ENCODE results near the gene PEX6. TPM values are rescaled to one million over a fixed set of nuclear protein-coding genes. Genes with fewer than 3 reads are reported as not detected.

PEX6 gene
- total RNA-seq, 1 donor from 2014 or later, result 32.4 TPM

DNA sequence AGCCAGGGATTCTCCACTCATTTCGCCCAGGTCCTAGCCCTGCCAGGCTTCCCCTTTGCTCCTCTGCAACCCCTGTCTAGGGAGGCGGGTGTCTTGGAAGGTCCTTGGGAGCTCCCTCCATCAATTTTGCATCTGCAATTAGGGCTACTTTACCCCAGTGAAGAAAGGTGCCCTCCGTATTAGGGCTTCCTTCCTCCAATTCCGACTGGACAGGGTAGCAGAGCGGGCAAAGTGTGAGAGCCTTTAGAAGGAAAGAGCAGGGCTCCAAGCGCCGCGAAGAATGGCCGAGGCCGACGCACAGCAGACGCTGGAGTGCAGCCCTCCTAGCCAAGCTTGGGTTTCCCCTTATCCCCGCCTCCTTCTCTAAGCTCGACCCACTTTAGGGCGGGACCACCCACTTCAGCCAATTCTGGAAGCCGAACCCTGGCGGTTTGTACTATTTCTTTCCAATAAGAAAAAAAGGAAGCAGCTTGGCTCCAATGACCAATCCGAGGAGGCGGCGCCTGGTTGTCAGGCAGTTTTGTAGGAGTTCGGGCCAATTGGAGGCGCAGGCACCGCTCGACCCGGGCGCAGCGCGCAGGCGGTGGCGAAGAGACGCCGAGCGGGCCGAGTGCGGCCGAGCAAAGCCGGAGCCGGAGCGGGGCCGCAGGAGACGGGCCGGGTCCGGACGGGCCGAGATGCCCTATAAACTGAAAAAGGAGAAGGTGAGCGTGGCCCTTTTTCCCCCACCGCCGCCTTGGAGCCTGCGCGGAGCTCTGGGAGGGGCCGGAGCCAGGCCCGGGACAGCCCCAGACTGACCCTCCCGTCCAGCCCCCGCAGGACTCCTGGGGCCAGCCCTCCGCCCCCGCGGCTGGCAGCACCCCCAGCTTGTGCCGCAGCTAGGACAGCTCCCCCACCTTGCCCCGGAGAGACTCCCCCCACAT lies 5.3 kb upstream of the PEX6 start, which contains the start of gene PPP2R5D:
Gene PPP2R5D, plus strand, starts transcription at position 570 of the 923 bp plus-strand sequence. Its CDS starts 108 bp downstream, at position 678.
- Histone ChIP-seq H3K4me3 (ENCODE audit: low read length in 3 of 3) (peak within 1 kb of the TSS; percentile 81 to 88 (median 87)), H3K36me3 (ENCODE audit: control insufficient read depth in 3 of 3, insufficient read depth in 3 of 3, low read length in 3 of 3) (peaks cover 0 to 12% (median 6%) of the 10 kb centered on the region in 3 donors), H3K27me3 (ENCODE audit: control insufficient read depth in 3 of 3, insufficient read depth in 3 of 3, low read length in 3 of 3) (no peaks in the 10 kb centered on the region), H3K4me1 (ENCODE audit: control insufficient read depth in 3 of 3, insufficient read depth in 3 of 3, low read length in 3 of 3) (peaks cover 42 to 49% (median 47%) of the 10 kb centered on the region in 3 donors), H3K9me3 (ENCODE audit: control insufficient read depth in 3 of 3, low read length in 3 of 3) (no peaks in the 10 kb centered on the region), H3K27ac (ENCODE audit: low read depth, low read length) (peak within 1 kb of the TSS; percentile 73), H3K9ac (ENCODE audit: low read depth in 1 of 3, low read length in 3 of 3) (peak within 1 kb of the TSS; percentile 83 to 93 (median 93))

DNA sequence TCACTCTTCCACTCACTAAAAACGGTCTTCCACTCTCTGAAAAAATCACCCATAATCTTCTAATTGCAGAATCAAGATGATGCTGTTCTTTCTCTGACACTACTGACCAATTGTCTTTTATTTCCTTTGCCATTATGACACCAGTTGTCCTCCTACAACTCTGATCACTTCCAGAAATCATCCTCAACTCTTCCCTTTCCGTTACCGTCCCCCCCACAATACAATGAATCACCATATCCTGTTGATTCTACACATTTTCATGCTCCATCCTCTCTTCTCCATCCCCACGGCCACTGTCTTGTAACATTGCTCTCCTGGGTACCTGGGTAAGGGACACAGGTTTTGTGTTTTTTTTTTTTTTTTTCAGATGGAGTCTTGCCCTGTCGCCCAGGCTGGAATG lies 2.9 kb upstream of the PEX6 start:
- H3K9me3 ChIP-seq (ENCODE audit: control insufficient read depth in 3 of 3, low read length in 3 of 3), result no peaks in the 10 kb centered on the region
- no peak overlapping the region for H3K4me3 ChIP-seq (ENCODE audit: low read length in 3 of 3)
- peaks cover 0 to 2% (median 0%) of the 10 kb centered on the region in 3 donors for H3K36me3 ChIP-seq (ENCODE audit: control insufficient read depth in 3 of 3, insufficient read depth in 3 of 3, low read length in 3 of 3)
- no peaks in the 10 kb centered on the region for H3K27me3 ChIP-seq (ENCODE audit: control insufficient read depth in 3 of 3, insufficient read depth in 3 of 3, low read length in 3 of 3)
- no peak overlapping the region for H3K9ac ChIP-seq (ENCODE audit: low read depth in 1 of 3, low read length in 3 of 3)
- no peak overlapping the region for H3K27ac ChIP-seq (ENCODE audit: low read depth, low read length)
- peaks cover 31 to 48% (median 40%) of the 10 kb centered on the region in 3 donors for H3K4me1 ChIP-seq (ENCODE audit: control insufficient read depth in 3 of 3, insufficient read depth in 3 of 3, low read length in 3 of 3)

DNA sequence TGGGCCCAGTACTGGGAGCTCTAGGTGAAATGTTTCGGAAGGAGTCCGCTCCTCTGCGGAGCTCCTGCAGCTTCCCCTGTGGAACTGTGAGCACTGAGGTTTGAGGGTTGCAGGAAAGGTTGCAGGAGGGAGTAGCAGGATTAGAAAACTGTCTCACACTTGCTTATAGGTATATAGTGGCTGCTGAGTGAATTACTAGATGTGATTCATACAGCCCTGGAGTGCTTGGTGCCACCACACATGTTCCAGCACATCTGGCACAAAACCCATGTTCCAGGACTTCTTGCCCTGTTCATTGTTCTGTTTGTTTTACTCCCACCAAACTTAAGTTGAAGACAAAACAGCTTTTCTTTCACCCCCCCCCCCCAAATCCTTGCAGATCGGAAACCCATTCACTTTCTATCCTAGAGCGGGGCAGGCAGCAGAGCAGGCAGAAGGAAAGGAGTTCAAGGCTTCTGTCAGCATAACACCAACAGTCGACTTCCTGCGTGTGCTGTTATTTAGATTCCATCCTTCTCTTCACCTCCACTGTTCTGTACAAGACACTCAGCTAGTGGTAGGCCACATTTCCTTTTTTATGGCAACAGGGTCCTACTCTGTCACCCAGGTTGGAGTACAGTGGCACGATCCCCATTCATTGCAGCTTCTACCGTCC lies 669 bp upstream of the PEX6 start:
- Histone ChIP-seq H3K36me3 (ENCODE audit: control insufficient read depth in 3 of 3, insufficient read depth in 3 of 3, low read length in 3 of 3) (peaks cover 0 to 2% (median 2%) of the 10 kb centered on the region in 3 donors), H3K9me3 (ENCODE audit: control insufficient read depth in 3 of 3, low read length in 3 of 3) (no peaks in the 10 kb centered on the region), H3K4me3 (ENCODE audit: low read length in 3 of 3) (peak overlapping the region; percentile 90 to 97 (median 97)), H3K4me1 (ENCODE audit: control insufficient read depth in 3 of 3, insufficient read depth in 3 of 3, low read length in 3 of 3) (peaks cover 16 to 30% (median 25%) of the 10 kb centered on the region in 3 donors), H3K27me3 (ENCODE audit: control insufficient read depth in 3 of 3, insufficient read depth in 3 of 3, low read length in 3 of 3) (no peaks in the 10 kb centered on the region), H3K27ac (ENCODE audit: low read depth, low read length) (peak overlapping the region; percentile 81), H3K9ac (ENCODE audit: low read depth in 1 of 3, low read length in 3 of 3) (peak overlapping the region; percentile 89 to 97 (median 91))

DNA sequence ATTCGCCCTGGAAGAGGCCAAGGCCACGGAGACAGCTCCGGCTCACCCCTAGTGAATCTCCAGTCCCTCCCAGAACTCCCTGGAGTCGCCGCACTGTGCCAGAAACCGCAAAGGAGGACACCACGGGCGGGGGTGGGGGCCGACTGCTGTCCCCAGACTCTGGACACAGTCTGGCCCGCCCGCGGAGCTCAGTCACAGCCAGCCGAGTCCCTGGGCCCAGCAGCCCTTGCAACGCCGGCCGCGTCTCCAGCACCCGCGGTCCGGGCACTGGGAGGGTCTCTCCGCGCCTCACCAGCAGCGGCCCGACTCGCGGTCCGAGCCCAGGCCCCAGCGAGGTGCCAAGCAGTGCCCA lies 518 bp downstream of the PEX6 start:
- Histone ChIP-seq H3K27ac (ENCODE audit: low read depth, low read length) (peak overlapping the region; percentile 81), H3K9me3 (ENCODE audit: control insufficient read depth in 3 of 3, low read length in 3 of 3) (no peaks in the 10 kb centered on the region), H3K4me3 (ENCODE audit: low read length in 3 of 3) (peak overlapping the region; percentile 90 to 97 (median 97)), H3K27me3 (ENCODE audit: control insufficient read depth in 3 of 3, insufficient read depth in 3 of 3, low read length in 3 of 3) (no peaks in the 10 kb centered on the region), H3K36me3 (ENCODE audit: control insufficient read depth in 3 of 3, insufficient read depth in 3 of 3, low read length in 3 of 3) (peaks cover 2 to 8% (median 5%) of the 10 kb centered on the region in 3 donors), H3K4me1 (ENCODE audit: control insufficient read depth in 3 of 3, insufficient read depth in 3 of 3, low read length in 3 of 3) (peaks cover 11 to 23% (median 19%) of the 10 kb centered on the region in 3 donors), H3K9ac (ENCODE audit: low read depth in 1 of 3, low read length in 3 of 3) (peak overlapping the region; percentile 89 to 97 (median 91))

DNA sequence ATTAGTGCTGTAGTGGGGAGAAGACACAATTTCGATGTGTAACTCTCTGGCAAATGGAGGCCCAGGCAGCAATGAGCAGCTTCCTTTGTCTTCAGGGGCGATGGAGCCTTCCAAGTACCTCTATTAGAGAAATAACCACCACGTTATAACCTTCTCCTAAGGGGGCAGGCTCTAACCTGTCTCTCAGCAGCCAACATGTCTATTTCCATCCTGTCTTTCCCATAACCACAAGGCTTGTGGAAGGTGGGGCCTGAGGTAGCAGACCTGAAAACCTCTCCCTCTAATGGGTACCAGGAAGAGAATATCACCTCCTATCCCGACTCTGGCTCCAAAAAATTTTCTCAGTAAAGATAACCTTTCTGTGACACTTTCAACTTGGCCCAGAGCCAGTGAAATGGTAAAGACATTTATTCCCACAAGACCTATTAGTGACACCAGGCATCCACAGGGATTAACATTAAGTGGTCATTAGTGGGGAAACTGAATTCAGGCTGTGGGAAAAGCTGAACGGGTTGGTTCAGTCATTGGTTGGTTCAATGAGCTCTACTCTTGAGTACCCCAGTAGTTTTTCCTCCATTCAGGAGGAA lies 4.0 kb downstream of the PEX6 start:
- peaks cover 14 to 26% (median 19%) of the 10 kb centered on the region in 3 donors for H3K4me1 ChIP-seq (ENCODE audit: control insufficient read depth in 3 of 3, insufficient read depth in 3 of 3, low read length in 3 of 3)
- H3K4me3 ChIP-seq (ENCODE audit: low read length in 3 of 3), result no peak overlapping the region
- no peak overlapping the region for H3K9ac ChIP-seq (ENCODE audit: low read depth in 1 of 3, low read length in 3 of 3)
- no peaks in the 10 kb centered on the region for H3K9me3 ChIP-seq (ENCODE audit: control insufficient read depth in 3 of 3, low read length in 3 of 3)
- no peaks in the 10 kb centered on the region for H3K27me3 ChIP-seq (ENCODE audit: control insufficient read depth in 3 of 3, insufficient read depth in 3 of 3, low read length in 3 of 3)
- no peak overlapping the region for H3K27ac ChIP-seq (ENCODE audit: low read depth, low read length)
- H3K36me3 ChIP-seq (ENCODE audit: control insufficient read depth in 3 of 3, insufficient read depth in 3 of 3, low read length in 3 of 3), result peaks cover 2 to 12% (median 10%) of the 10 kb centered on the region in 3 donors

DNA sequence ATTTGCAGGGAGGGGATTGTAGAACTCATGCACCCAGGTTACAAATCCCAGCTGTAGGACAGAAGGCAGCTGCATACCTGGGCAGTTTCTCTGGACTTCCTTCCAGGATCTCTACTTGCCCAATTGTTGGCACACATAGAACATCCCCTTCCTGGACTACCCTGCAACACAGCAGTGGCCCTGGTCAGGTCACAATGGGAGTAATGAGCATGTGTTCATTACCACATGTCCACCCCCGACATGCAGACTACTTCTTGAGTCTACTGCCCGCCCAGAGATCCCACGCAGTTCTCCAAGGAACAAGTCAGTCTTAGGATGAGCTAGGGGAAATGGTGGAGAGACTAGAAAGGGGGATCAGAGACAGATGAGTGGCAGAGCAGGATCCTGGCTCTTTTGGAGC lies 5.1 kb downstream of the PEX6 start:
- Histone ChIP-seq H3K27ac (ENCODE audit: low read depth, low read length) (no peak overlapping the region), H3K9ac (ENCODE audit: low read depth in 1 of 3, low read length in 3 of 3) (no peak overlapping the region), H3K27me3 (ENCODE audit: control insufficient read depth in 3 of 3, insufficient read depth in 3 of 3, low read length in 3 of 3) (no peaks in the 10 kb centered on the region), H3K4me3 (ENCODE audit: low read length in 3 of 3) (no peak overlapping the region), H3K36me3 (ENCODE audit: control insufficient read depth in 3 of 3, insufficient read depth in 3 of 3, low read length in 3 of 3) (peaks cover 7 to 19% (median 17%) of the 10 kb centered on the region in 3 donors), H3K4me1 (ENCODE audit: control insufficient read depth in 3 of 3, insufficient read depth in 3 of 3, low read length in 3 of 3) (peaks cover 8 to 19% (median 10%) of the 10 kb centered on the region in 3 donors), H3K9me3 (ENCODE audit: control insufficient read depth in 3 of 3, low read length in 3 of 3) (no peaks in the 10 kb centered on the region)

DNA sequence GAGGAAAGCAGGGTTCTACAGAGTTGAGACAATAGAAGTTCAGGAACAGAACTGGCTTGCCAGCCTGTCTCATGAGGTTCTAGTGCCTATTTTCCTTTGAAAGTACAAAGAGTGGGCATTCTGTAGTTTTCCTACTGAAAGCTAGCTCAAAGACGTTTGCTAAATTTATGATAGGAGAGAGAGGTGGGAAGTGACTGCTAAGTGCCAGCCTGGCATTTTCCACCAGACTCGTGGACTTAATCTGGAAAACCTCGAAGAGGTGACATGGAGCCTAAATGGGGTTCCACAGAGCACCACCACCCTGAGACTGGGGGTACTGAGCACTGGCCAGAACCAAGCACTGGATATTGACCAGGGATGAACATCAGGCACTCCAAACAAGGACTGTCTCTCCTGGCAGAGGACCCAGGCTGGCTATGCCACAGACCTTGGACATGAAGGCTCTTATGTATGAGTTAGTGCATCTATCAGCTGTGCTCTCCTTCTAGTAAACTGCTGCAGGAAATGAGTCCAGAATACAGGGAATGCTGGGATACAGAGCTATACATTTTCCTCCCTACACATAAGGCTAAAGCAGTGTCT lies 7.1 kb downstream of the PEX6 start:
- Histone ChIP-seq H3K4me3 (ENCODE audit: low read length in 3 of 3) (no peak overlapping the region), H3K9ac (ENCODE audit: low read depth in 1 of 3, low read length in 3 of 3) (no peak overlapping the region), H3K27ac (ENCODE audit: low read depth, low read length) (no peak overlapping the region), H3K9me3 (ENCODE audit: control insufficient read depth in 3 of 3, low read length in 3 of 3) (no peaks in the 10 kb centered on the region), H3K27me3 (ENCODE audit: control insufficient read depth in 3 of 3, insufficient read depth in 3 of 3, low read length in 3 of 3) (no peaks in the 10 kb centered on the region), H3K4me1 (ENCODE audit: control insufficient read depth in 3 of 3, insufficient read depth in 3 of 3, low read length in 3 of 3) (peaks cover 1 to 11% (median 4%) of the 10 kb centered on the region in 3 donors), H3K36me3 (ENCODE audit: control insufficient read depth in 3 of 3, insufficient read depth in 3 of 3, low read length in 3 of 3) (peaks cover 13 to 31% (median 28%) of the 10 kb centered on the region in 3 donors)

DNA sequence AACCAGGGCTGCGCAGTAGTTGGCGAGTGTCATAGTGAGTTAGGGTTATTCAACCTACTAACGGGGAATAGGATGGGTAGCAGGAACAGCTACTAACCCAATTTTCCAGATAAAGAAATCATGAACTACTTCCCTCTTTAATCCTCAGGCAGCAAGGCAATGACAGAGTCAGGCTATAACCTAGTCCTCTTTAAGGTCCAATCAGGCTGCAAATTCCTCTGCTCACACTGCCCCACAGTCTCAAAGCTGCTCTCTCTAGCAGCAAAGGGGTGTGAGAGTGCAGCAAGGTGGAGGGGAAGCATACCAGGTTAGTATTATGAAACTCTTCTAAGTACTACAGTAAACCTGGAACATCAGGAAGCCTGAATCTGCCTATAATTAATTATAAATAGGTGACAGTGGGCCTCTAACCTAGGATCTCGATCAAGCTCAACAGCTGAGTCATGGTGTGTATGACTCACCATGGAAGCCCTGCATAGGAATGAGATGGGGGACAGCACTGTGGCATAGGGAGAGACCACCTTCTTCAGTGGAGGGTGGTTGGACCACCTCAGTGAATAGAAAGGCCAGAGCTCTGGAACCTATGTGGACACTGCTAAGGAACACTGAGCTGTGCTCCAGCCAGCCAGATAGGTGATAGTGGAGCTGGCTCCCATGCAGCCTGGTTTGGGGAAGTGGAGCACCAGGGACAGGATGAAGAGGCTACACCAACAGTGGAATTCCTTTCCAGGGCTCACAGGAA lies 7.9 kb downstream of the PEX6 start:
- peaks cover 17 to 38% (median 34%) of the 10 kb centered on the region in 3 donors for H3K36me3 ChIP-seq (ENCODE audit: control insufficient read depth in 3 of 3, insufficient read depth in 3 of 3, low read length in 3 of 3)

DNA sequence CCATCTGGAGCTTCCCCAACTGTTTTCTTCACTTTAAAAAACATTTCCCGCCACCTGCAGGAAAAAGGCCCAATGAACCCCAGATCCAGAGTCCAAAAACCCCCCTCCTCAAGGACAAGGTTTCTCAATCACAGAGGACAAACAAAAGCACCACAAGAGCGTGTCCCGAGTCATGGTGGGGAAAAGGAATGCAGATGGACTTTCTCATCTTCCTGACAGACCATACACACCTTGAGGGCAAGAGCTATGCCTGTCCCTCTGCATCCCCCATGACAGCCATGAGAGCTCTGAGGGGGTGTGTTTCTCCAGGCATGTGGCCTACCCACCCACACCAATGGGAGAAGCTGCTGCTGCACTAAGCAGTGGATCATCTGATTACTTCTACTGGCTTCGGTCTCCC lies 9.0 kb downstream of the PEX6 start:
- H3K4me3 ChIP-seq (ENCODE audit: low read length in 3 of 3), result no peak overlapping the region
- H3K27ac ChIP-seq (ENCODE audit: low read depth, low read length), result no peak overlapping the region
- H3K9ac ChIP-seq (ENCODE audit: low read depth in 1 of 3, low read length in 3 of 3), result no peak overlapping the region
- H3K9me3 ChIP-seq (ENCODE audit: control insufficient read depth in 3 of 3, low read length in 3 of 3), result no peaks in the 10 kb centered on the region
- peaks cover 0 to 11% (median 4%) of the 10 kb centered on the region in 3 donors for H3K4me1 ChIP-seq (ENCODE audit: control insufficient read depth in 3 of 3, insufficient read depth in 3 of 3, low read length in 3 of 3)
- H3K27me3 ChIP-seq (ENCODE audit: control insufficient read depth in 3 of 3, insufficient read depth in 3 of 3, low read length in 3 of 3), result no peaks in the 10 kb centered on the region
- H3K36me3 ChIP-seq (ENCODE audit: control insufficient read depth in 3 of 3, insufficient read depth in 3 of 3, low read length in 3 of 3), result peaks cover 21 to 49% (median 44%) of the 10 kb centered on the region in 3 donors

More for the DNA sequence above, 7.9 kb downstream of the PEX6 start:
- Histone ChIP-seq H3K27ac (ENCODE audit: low read depth, low read length) (no peak overlapping the region), H3K27me3 (ENCODE audit: control insufficient read depth in 3 of 3, insufficient read depth in 3 of 3, low read length in 3 of 3) (no peaks in the 10 kb centered on the region), H3K4me3 (ENCODE audit: low read length in 3 of 3) (no peak overlapping the region), H3K4me1 (ENCODE audit: control insufficient read depth in 3 of 3, insufficient read depth in 3 of 3, low read length in 3 of 3) (peaks cover 0 to 11% (median 4%) of the 10 kb centered on the region in 3 donors), H3K9me3 (ENCODE audit: control insufficient read depth in 3 of 3, low read length in 3 of 3) (no peaks in the 10 kb centered on the region), H3K9ac (ENCODE audit: low read depth in 1 of 3, low read length in 3 of 3) (no peak overlapping the region)
